ENCODE results near the gene LUZP2.

Gene LUZP2

DNA sequence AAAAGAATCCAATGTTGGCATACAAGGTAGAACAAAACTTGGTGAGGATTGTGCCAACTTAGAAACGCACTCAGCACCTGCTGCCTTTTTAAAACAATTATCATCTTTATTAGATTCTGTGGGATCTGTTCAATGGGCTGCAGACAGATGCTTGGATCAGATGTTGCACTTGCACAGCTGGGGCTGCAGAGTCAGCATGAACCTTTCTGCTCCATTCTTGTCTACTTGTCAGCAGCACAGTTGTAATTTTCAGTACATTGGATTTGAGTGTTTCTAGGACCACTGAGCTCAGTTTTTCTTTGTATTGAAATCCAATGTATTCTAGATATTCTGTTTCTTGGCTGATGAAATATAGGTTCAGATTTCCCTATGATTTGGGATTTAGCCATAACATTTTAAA, 164.5 kb downstream of the LUZP2 start:
- no peak for DNase-seq (ENCODE audit: low read depth, low spot score)
- WGBS (ENCODE audit: insufficient coverage, insufficient read length) = no CpG with 5 or more reads among the region's 1 CpG
- Histone ChIP-seq H3K4me3 (ENCODE audit: low read length) (no peak overlapping the region), H3K36me3 (ENCODE audit: control insufficient read depth, insufficient read depth, low read length) (no peaks in the 10 kb centered on the region), H3K27ac (ENCODE audit: low read length) (no peak overlapping the region), H3K9me3 (ENCODE audit: control insufficient read depth, insufficient read depth, low read length) (no peaks in the 10 kb centered on the region), H3K27me3 (ENCODE audit: control insufficient read depth, insufficient read depth, low read length) (no peaks in the 10 kb centered on the region), H3K4me1 (ENCODE audit: control insufficient read depth, insufficient read depth, low read length) (no peaks in the 10 kb centered on the region)

DNA sequence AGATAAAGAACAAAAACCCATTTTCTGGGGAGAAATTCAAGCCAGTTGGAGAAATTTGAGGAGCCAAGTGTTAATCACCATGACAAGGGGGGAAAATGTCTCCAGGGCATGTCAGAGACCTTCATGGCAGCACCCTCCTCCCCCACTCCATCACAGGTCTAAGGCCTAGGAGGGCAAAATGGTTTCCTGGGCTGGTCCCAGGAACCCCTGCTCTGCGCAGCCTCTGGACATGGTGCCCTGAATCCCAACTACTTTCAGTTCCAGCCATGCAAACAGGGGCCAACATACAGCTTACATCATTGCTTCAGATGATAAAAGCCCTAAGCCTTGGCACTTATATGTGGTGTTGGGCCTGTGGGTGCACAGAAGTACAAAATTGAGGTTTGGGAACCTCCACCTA, 167.5 kb downstream of the LUZP2 start:
- no peak for DNase-seq (ENCODE audit: low read depth, low spot score)
- H3K4me3 ChIP-seq (ENCODE audit: low read length) = no peak overlapping the region
- no peaks in the 10 kb centered on the region for H3K4me1 ChIP-seq (ENCODE audit: control insufficient read depth, insufficient read depth, low read length)
- H3K36me3 ChIP-seq (ENCODE audit: control insufficient read depth, insufficient read depth, low read length) = no peaks in the 10 kb centered on the region
- WGBS (ENCODE audit: insufficient coverage, insufficient read length) = no CpG with 5 or more reads among the region's 1 CpG
- no peaks in the 10 kb centered on the region for H3K27me3 ChIP-seq (ENCODE audit: control insufficient read depth, insufficient read depth, low read length)
- H3K9me3 ChIP-seq (ENCODE audit: control insufficient read depth, insufficient read depth, low read length) = no peaks in the 10 kb centered on the region
- H3K27ac ChIP-seq (ENCODE audit: low read length) = no peak overlapping the region

DNA sequence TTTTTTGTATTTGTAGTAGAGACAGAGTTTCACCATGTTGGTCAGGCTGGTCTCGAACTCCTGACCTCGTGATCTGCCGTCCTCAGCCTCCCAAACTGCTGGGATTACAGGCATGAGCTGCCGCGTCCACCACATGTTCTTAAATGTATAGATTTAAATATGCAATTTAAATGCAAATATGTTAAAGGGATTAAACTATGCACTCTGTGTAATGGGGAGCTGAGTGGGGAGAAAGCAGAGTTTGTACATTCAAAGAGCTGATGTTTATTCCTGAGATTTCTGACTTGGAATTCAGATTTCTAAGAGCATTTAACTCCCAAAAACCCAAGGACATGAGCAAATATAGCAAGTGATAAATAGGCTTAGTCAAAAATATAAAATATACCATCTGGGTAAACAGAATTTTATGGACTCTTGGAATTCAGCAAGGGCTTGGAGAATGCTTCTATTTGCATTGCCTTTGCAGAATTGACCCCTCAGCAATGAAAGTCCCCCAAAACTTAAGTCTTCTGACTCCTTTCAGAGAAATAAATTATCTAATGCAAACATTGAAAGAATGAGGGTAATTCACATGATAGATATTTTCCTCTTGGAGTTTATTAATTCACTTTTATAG, 170.6 kb downstream of the LUZP2 start:
- DNase-seq (ENCODE audit: low read depth, low spot score) = no peak
- H3K36me3 ChIP-seq (ENCODE audit: control insufficient read depth, insufficient read depth, low read length) = no peaks in the 10 kb centered on the region
- H3K27me3 ChIP-seq (ENCODE audit: control insufficient read depth, insufficient read depth, low read length) = no peaks in the 10 kb centered on the region
- H3K4me3 ChIP-seq (ENCODE audit: low read length) = no peak overlapping the region
- no peak overlapping the region for H3K27ac ChIP-seq (ENCODE audit: low read length)
- no peaks in the 10 kb centered on the region for H3K9me3 ChIP-seq (ENCODE audit: control insufficient read depth, insufficient read depth, low read length)
- no CpG with 5 or more reads among the region's 5 CpGs for WGBS (ENCODE audit: insufficient coverage, insufficient read length)
- H3K4me1 ChIP-seq (ENCODE audit: control insufficient read depth, insufficient read depth, low read length) = no peaks in the 10 kb centered on the region

- H3K9me3 ChIP-seq (ENCODE audit: control insufficient read depth, insufficient read depth, low read length) = no peaks in the 10 kb centered on the region
- no peak overlapping the region for H3K27ac ChIP-seq (ENCODE audit: low read length)
- no peaks in the 10 kb centered on the region for H3K4me1 ChIP-seq (ENCODE audit: control insufficient read depth, insufficient read depth, low read length)
- no peak for DNase-seq (ENCODE audit: low read depth, low spot score)
- no peaks in the 10 kb centered on the region for H3K27me3 ChIP-seq (ENCODE audit: control insufficient read depth, insufficient read depth, low read length)
- no CpG with 5 or more reads among the region's 5 CpGs for WGBS (ENCODE audit: insufficient coverage, insufficient read length)
- no peaks in the 10 kb centered on the region for H3K36me3 ChIP-seq (ENCODE audit: control insufficient read depth, insufficient read depth, low read length)
- no peak overlapping the region for H3K4me3 ChIP-seq (ENCODE audit: low read length)
These were observed 182.0 kb downstream of the LUZP2 start for GRCh38 chr11:24678703-24679348.

DNA sequence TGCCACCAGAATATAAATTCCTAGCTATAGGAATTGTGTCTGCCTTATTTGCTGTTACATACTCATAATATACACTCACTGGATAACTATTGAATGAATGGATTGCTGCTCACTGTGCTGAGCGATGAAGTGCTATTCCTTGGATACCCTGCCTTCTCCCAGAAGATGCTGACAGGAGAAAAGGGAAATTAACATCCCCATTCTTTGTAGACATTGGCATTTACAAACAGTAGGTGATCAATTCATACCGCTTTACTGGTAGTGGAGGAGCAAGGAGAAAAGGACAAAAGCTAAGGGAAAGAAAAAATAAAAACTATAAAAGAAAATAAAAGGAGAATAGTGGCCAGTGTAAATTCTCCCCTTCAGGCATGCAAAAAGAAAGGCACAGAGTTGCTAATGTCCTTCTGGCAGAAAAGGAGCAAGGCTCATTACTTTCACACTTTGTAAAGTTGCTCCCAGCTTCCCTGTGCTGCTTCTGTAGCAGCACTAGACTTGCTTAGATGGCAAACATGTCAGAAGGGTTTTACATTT, 183.0 kb downstream of the LUZP2 start:
- Histone ChIP-seq H3K9me3 (ENCODE audit: control insufficient read depth, insufficient read depth, low read length) (no peaks in the 10 kb centered on the region), H3K27ac (ENCODE audit: low read length) (no peak overlapping the region), H3K4me1 (ENCODE audit: control insufficient read depth, insufficient read depth, low read length) (no peaks in the 10 kb centered on the region), H3K27me3 (ENCODE audit: control insufficient read depth, insufficient read depth, low read length) (no peaks in the 10 kb centered on the region), H3K4me3 (ENCODE audit: low read length) (no peak overlapping the region), H3K36me3 (ENCODE audit: control insufficient read depth, insufficient read depth, low read length) (no peaks in the 10 kb centered on the region)
- DNase-seq (ENCODE audit: low read depth, low spot score) = no peak
- no CpG with 5 or more reads among the region's 2 CpGs for WGBS (ENCODE audit: insufficient coverage, insufficient read length)

GRCh38 chr11:24683583-24683982, 186.7 kb downstream of the LUZP2 start:
- no peaks in the 10 kb centered on the region for H3K9me3 ChIP-seq (ENCODE audit: control insufficient read depth, insufficient read depth, low read length)
- no CpG with 5 or more reads among the region's 1 CpG for WGBS (ENCODE audit: insufficient coverage, insufficient read length)
- no peak for DNase-seq (ENCODE audit: low read depth, low spot score)

DNA sequence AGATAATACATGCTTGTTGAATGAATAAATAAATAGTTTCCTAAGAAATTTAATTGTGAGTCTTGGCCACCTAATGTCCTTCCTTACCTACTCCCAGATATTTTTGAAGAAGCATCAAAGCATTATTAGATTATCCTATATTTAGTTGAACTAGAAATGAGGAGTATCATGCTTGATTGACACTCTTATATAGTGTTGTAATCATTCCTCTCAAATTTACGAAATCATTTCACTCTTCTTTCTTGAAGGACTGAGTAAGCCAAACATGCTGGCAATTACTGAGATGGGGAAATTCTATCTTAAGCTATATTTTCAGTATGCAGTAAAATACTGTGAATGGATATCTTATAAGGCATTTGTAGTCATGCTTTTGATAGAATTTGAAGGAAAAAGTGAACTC, 189.0 kb downstream of the LUZP2 start:
- Histone ChIP-seq H3K4me1 (ENCODE audit: control insufficient read depth, insufficient read depth, low read length) (no peaks in the 10 kb centered on the region), H3K4me3 (ENCODE audit: low read length) (no peak overlapping the region), H3K27me3 (ENCODE audit: control insufficient read depth, insufficient read depth, low read length) (no peaks in the 10 kb centered on the region), H3K9me3 (ENCODE audit: control insufficient read depth, insufficient read depth, low read length) (no peaks in the 10 kb centered on the region), H3K27ac (ENCODE audit: low read length) (no peak overlapping the region), H3K36me3 (ENCODE audit: control insufficient read depth, insufficient read depth, low read length) (no peaks in the 10 kb centered on the region)
- DNase-seq (ENCODE audit: low read depth, low spot score) = no peak
- WGBS (ENCODE audit: insufficient coverage, insufficient read length) = no CpG with 5 or more reads among the region's 1 CpG

More at GRCh38 chr11:24683583-24683982, 186.7 kb downstream of the LUZP2 start:
- H3K36me3 ChIP-seq (ENCODE audit: control insufficient read depth, insufficient read depth, low read length) = no peaks in the 10 kb centered on the region
- no peaks in the 10 kb centered on the region for H3K27me3 ChIP-seq (ENCODE audit: control insufficient read depth, insufficient read depth, low read length)
- no peak overlapping the region for H3K27ac ChIP-seq (ENCODE audit: low read length)
- no peak overlapping the region for H3K4me3 ChIP-seq (ENCODE audit: low read length)
- H3K4me1 ChIP-seq (ENCODE audit: control insufficient read depth, insufficient read depth, low read length) = no peaks in the 10 kb centered on the region

DNA sequence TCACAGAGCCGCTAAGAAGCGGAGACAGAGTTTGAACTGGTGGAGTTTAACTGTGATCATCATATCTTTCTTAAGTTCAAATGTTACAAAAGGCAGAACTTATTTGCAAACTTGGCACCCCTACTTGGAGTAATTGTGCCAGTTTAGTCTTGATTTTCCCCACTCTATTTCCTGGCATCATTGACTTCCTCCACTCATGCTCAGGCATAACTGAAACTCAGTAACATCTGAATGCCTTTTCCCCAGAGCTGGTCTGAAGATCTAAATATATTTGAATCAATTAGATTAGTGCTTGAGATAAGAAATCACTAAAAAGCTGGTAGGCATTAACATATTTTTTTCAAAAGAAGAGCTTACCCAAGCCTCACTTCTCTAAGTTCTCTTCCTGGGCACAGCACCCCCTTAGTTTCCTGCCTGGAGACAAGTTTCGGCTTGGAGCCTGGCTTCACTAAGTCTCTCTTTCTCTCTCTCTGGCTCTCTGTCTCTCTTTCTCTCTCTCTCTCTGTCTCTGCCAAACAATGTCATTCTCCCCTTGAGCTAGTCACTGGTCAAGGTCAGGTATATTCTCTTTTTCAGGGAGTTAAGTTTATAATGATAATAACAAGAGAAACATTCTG, 190.8 kb downstream of the LUZP2 start:
- no CpG with 5 or more reads among the region's 3 CpGs for WGBS (ENCODE audit: insufficient coverage, insufficient read length)
- DNase-seq (ENCODE audit: low read depth, low spot score) = no peak

DNA sequence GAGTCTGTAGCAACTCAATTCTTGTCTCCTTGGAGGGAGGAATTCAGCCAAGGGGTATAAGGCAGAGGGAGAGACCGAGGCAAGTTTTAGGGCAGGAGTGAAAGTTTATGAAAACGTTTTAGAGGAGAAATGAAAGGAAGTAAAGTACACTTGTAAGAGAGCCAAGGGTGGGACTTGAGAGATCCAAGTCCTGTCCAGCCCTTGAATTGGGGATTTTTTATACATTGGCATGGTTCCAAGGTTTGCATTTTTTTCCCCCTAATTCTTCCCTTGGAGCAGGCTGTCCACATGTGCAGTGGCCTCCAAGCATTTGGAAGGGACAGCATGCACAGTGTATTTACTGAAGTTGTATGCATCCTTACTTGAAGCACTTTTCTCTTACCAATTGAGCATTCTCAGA, 192.1 kb downstream of the LUZP2 start:
- H3K36me3 ChIP-seq (ENCODE audit: control insufficient read depth, insufficient read depth, low read length) = no peaks in the 10 kb centered on the region
- no peaks in the 10 kb centered on the region for H3K4me1 ChIP-seq (ENCODE audit: control insufficient read depth, insufficient read depth, low read length)
- H3K27me3 ChIP-seq (ENCODE audit: control insufficient read depth, insufficient read depth, low read length) = no peaks in the 10 kb centered on the region
- H3K4me3 ChIP-seq (ENCODE audit: low read length) = no peak overlapping the region
- 100% methylated on average over 2 of the region's 2 CpGs for WGBS (ENCODE audit: insufficient coverage, insufficient read length)
- no peaks in the 10 kb centered on the region for H3K9me3 ChIP-seq (ENCODE audit: control insufficient read depth, insufficient read depth, low read length)
- no peak overlapping the region for H3K27ac ChIP-seq (ENCODE audit: low read length)
- no peak for DNase-seq (ENCODE audit: low read depth, low spot score)

More for the DNA sequence above, 190.8 kb downstream of the LUZP2 start:
- Histone ChIP-seq H3K27ac (ENCODE audit: low read length) (no peak overlapping the region), H3K4me1 (ENCODE audit: control insufficient read depth, insufficient read depth, low read length) (no peaks in the 10 kb centered on the region), H3K9me3 (ENCODE audit: control insufficient read depth, insufficient read depth, low read length) (no peaks in the 10 kb centered on the region), H3K27me3 (ENCODE audit: control insufficient read depth, insufficient read depth, low read length) (no peaks in the 10 kb centered on the region), H3K36me3 (ENCODE audit: control insufficient read depth, insufficient read depth, low read length) (no peaks in the 10 kb centered on the region), H3K4me3 (ENCODE audit: low read length) (no peak overlapping the region)

DNA sequence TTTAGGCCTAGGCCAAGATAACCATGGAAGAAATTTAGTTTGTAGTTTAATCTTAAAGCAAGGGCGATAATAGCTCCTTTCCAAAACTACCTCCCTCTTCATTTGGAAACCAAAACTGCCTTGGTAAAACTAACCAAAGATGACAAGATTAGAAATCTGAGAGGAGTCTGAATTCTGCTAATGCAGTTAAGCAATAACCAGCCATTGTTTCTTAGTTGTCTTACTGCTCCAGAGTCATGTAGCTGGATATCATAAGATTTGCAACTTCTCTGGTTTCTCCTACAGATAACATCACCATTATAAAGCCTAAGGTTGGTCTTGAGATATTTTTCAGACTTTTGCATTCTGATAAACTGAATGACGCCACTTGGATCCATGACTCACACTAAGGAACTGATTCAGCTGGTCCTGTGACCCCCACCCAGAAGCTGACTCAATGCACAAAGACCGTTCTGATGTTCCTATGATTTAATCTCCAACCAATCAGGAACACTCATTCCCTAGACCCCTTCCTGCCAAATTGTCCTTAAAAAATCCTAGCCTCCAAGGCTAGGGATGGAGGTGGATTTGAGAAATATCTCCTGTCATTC, 200.8 kb downstream of the LUZP2 start:
- Histone ChIP-seq H3K27me3 (ENCODE audit: control insufficient read depth, insufficient read depth, low read length) (no peaks in the 10 kb centered on the region), H3K36me3 (ENCODE audit: control insufficient read depth, insufficient read depth, low read length) (no peaks in the 10 kb centered on the region), H3K27ac (ENCODE audit: low read length) (no peak overlapping the region), H3K9me3 (ENCODE audit: control insufficient read depth, insufficient read depth, low read length) (no peaks in the 10 kb centered on the region; the same call in 1 of the 2 replicates), H3K4me1 (ENCODE audit: control insufficient read depth, insufficient read depth, low read length) (no peaks in the 10 kb centered on the region), H3K4me3 (ENCODE audit: low read length) (no peak overlapping the region)
- WGBS (ENCODE audit: insufficient coverage, insufficient read length) = no CpG with 5 or more reads among the region's 3 CpGs
- DNase-seq (ENCODE audit: low read depth, low spot score) = no peak

All from iPS DF 6.9 (cell line).